ENCODE measurements around the gene PHF21A.

PHF21A gene

DNA sequence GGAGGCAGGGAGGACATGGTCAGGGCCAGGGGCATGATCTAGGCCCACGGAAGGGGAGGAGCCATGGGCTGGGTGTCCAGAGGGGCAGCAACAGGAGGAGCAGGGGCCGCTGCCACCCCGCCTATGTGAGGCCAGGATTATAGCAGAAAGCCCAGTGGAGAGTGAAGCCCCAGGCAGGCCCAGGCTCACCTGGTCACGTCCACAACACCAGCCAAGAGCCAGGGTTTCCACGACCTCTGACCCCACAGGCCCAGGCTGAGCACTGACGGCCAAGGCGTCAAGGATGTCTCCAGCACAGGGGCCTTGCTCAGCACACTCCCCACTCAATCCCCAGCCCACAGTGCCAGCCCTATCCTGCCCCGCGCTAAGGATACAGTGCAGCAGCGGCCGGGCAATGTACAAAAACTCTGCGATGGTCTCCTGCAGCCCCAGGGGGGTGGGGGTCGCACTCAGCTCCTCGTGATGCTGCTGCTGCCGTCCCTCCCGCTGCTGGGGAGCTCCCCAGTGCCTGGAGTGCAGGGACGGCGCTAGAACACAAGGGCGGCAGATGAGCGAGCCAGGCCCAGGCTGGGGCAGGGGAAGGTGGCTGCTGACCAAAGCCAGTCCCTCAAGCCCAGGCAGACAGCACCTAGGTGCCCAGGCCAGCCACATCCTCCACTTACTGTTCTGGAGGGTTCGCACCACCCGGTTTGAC is 207.2 kb downstream of the PHF21A start:
- TF ChIP-seq, protein P1, sequence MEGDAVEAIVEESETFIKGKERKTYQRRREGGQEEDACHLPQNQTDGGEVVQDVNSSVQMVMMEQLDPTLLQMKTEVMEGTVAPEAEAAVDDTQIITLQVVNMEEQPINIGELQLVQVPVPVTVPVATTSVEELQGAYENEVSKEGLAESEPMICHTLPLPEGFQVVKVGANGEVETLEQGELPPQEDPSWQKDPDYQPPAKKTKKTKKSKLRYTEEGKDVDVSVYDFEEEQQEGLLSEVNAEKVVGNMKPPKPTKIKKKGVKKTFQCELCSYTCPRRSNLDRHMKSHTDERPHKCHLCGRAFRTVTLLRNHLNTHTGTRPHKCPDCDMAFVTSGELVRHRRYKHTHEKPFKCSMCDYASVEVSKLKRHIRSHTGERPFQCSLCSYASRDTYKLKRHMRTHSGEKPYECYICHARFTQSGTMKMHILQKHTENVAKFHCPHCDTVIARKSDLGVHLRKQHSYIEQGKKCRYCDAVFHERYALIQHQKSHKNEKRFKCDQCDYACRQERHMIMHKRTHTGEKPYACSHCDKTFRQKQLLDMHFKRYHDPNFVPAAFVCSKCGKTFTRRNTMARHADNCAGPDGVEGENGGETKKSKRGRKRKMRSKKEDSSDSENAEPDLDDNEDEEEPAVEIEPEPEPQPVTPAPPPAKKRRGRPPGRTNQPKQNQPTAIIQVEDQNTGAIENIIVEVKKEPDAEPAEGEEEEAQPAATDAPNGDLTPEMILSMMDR (IDR thresholded peaks at IDR 0.05; ENCODE audit: low read length), result no peak
- TF ChIP-seq EZH2 (IDR thresholded peaks at IDR 0.05; ENCODE audit: borderline replicate concordance, low read length), result no peak
- Histone ChIP-seq H3K4me1 (ENCODE audit: insufficient read depth, low read length, severe bottlenecking) (peaks cover 24% of the 10 kb centered on the region), H3K9me2 (ENCODE audit: low read depth, low read length) (no peaks in the 10 kb centered on the region), H3K36me3 (ENCODE audit: insufficient read depth, low read length) (peaks cover 57% of the 10 kb centered on the region), H3K27ac (ENCODE audit: low read depth, low read length, poor library complexity, severe bottlenecking) (no peak overlapping the region), H3K4me2 (ENCODE audit: low read length) (no peak overlapping the region), H3K9ac (ENCODE audit: low read length) (no peak overlapping the region), H3K27me3 (ENCODE audit: insufficient read depth, low read length) (no peaks in the 10 kb centered on the region), H3K79me2 (ENCODE audit: insufficient read depth, low read length) (0 out of 2 replicates have a peak, but pooled peaks cover 3% of the 10 kb centered on the region), H3K4me3 (ENCODE audit: low read depth, low read length, poor library complexity, severe bottlenecking) (no peak overlapping the region), H3K9me3 (ENCODE audit: low read length) (no peaks in the 10 kb centered on the region), H2AFZ (ENCODE audit: low read length) (no peak overlapping the region), H4K20me1 (ENCODE audit: insufficient read depth, low read length) (no peaks in the 10 kb centered on the region), H3F3A (ENCODE audit: insufficient read depth, low read length) (no peaks in the 10 kb centered on the region)

DNA sequence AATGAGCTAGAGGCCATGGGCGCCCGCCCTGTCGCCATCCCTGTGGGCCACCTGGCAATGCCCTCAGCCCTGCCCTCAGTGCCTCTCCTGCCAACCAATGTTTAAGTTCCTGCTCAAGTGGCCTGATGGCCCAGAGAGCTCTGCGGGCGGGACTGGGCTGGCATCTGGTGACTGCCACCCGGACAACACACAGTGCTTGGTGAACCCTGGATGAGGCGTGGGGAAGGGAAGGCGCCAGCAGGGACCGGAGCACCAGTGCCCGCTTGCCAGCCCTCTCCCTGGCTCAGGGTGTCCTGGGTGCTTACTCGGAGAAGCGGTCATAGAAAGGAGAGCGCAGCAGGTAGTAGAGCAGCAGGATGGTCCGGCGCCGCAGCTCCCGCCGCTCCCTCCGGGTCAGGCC is 207.7 kb downstream of the PHF21A start:
- no peak overlapping the region for H3K27ac ChIP-seq (ENCODE audit: low read depth, low read length, poor library complexity, severe bottlenecking)
- 0 out of 2 replicates have a peak, but pooled peaks cover 3% of the 10 kb centered on the region for H3K79me2 ChIP-seq (ENCODE audit: insufficient read depth, low read length)
- no peak overlapping the region for H3K9ac ChIP-seq (ENCODE audit: low read length)
- H3K9me2 ChIP-seq (ENCODE audit: low read depth, low read length), result no peaks in the 10 kb centered on the region
- H3K4me3 ChIP-seq (ENCODE audit: low read depth, low read length, poor library complexity, severe bottlenecking), result no peak overlapping the region
- no peak overlapping the region for H3K4me2 ChIP-seq (ENCODE audit: low read length)
- no peak for TF ChIP-seq EZH2 (IDR thresholded peaks at IDR 0.05; ENCODE audit: borderline replicate concordance, low read length)
- TF ChIP-seq, protein P1 (IDR thresholded peaks at IDR 0.05; ENCODE audit: low read length), result no peak
- H2AFZ ChIP-seq (ENCODE audit: low read length), result no peak overlapping the region
- peaks cover 57% of the 10 kb centered on the region for H3K36me3 ChIP-seq (ENCODE audit: insufficient read depth, low read length)
- H3F3A ChIP-seq (ENCODE audit: insufficient read depth, low read length), result no peaks in the 10 kb centered on the region
- H3K4me1 ChIP-seq (ENCODE audit: insufficient read depth, low read length, severe bottlenecking), result peaks cover 18% of the 10 kb centered on the region
- H3K27me3 ChIP-seq (ENCODE audit: insufficient read depth, low read length), result no peaks in the 10 kb centered on the region
- H3K9me3 ChIP-seq (ENCODE audit: low read length), result no peaks in the 10 kb centered on the region
- no peaks in the 10 kb centered on the region for H4K20me1 ChIP-seq (ENCODE audit: insufficient read depth, low read length)

DNA sequence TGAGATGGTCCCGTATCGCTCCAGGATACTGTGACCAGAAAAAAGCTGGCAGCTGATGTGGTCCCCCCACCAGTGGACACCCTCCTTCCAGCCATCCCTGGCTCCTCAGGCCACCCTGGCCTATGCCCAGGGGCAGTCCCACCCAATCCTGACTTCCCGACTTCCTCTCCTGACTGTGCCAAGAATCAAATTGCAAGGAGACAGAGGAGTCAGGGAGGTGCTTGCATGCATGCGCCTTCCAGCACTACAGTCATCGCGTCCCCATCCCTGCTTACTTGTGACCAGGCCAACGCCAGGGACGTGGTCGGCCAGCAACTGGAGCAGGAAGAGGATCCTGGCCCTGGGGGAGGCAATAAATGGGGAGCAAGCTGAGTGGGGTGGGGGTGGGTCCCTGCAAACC is 210.6 kb downstream of the PHF21A start:
- Histone ChIP-seq H3K9me3 (ENCODE audit: low read length) (no peaks in the 10 kb centered on the region), H3K9me2 (ENCODE audit: low read depth, low read length) (no peaks in the 10 kb centered on the region), H3K4me1 (ENCODE audit: insufficient read depth, low read length, severe bottlenecking) (no peaks in the 10 kb centered on the region), H3K36me3 (ENCODE audit: insufficient read depth, low read length) (peaks cover 50% of the 10 kb centered on the region), H3K4me2 (ENCODE audit: low read length) (no peak overlapping the region), H4K20me1 (ENCODE audit: insufficient read depth, low read length) (no peaks in the 10 kb centered on the region), H3K27me3 (ENCODE audit: insufficient read depth, low read length) (no peaks in the 10 kb centered on the region), H3K9ac (ENCODE audit: low read length) (no peak overlapping the region), H3K79me2 (ENCODE audit: insufficient read depth, low read length) (no peaks in the 10 kb centered on the region), H2AFZ (ENCODE audit: low read length) (no peak overlapping the region), H3F3A (ENCODE audit: insufficient read depth, low read length) (no peaks in the 10 kb centered on the region), H3K27ac (ENCODE audit: low read depth, low read length, poor library complexity, severe bottlenecking) (no peak overlapping the region), H3K4me3 (ENCODE audit: low read depth, low read length, poor library complexity, severe bottlenecking) (no peak overlapping the region)
- TF ChIP-seq, protein P1 (IDR thresholded peaks at IDR 0.05; ENCODE audit: low read length), result no peak
- TF ChIP-seq EZH2 (IDR thresholded peaks at IDR 0.05; ENCODE audit: borderline replicate concordance, low read length), result no peak

Measured in OCI-LY1 (cell line).